Neuronal stem cell (in vitro differentiated cells): Measurements from ENCODE around the gene GBP5.

Source experiments
- DNase-seq: peaks from one replicate; pipeline ENCODE4 v3.0.0-alpha.2; 2013; ENCODE audit warnings: low spot score
- H2AFZ ChIP-seq: one replicate; pipeline ENCODE4 v1.6.1; 2013; ENCODE audit warnings: mild to moderate bottlenecking, low read length, inconsistent platforms
- H2AK5ac ChIP-seq: 2 replicates; pipeline ENCODE4 v1.6.1; 2013; ENCODE audit warnings: low read depth, mild to moderate bottlenecking, inconsistent platforms, low read length, moderate library complexity, mixed read lengths
- H2BK120ac ChIP-seq: 2 replicates; pipeline ENCODE4 v1.6.1; 2013; ENCODE audit warnings: low read depth, mild to moderate bottlenecking, inconsistent platforms, low read length, moderate library complexity, mixed read lengths
- H2BK12ac ChIP-seq: one replicate; pipeline ENCODE4 v1.6.1; 2013; ENCODE audit warnings: low read length, inconsistent platforms
- H2BK15ac ChIP-seq: 2 replicates; pipeline ENCODE4 v1.6.1; 2013; ENCODE audit warnings: mild to moderate bottlenecking, low read length, inconsistent platforms, mixed read lengths
- H2BK5ac ChIP-seq: one replicate; pipeline ENCODE4 v1.6.1; 2013; ENCODE audit warnings: inconsistent platforms, mild to moderate bottlenecking, low read length, moderate library complexity
- H3K14ac ChIP-seq: one replicate; pipeline ENCODE4 v1.6.1; 2013; ENCODE audit warnings: low read length, inconsistent platforms
- H3K18ac ChIP-seq: 2 replicates; pipeline ENCODE4 v1.6.1; 2013; ENCODE audit warnings: low read length, inconsistent platforms
- H3K23ac ChIP-seq: 2 replicates; pipeline ENCODE4 v1.6.1; 2013; ENCODE audit warnings: low read depth, mild to moderate bottlenecking, mixed read lengths, low read length, inconsistent platforms; ENCODE audit not compliant: poor library complexity
- H3K27ac ChIP-seq: replicated peaks from 3 replicates; pipeline ENCODE4 v1.5.1; 2013; ENCODE audit warnings: low read length, inconsistent platforms
- H3K27me3 ChIP-seq, 3 experiments: 2 replicates each; pipeline ENCODE4 v1.6.1; 2013; ENCODE audit warnings: low read length in 3 of 3, mild to moderate bottlenecking in 2 of 3, inconsistent platforms in 1 of 3, low read depth in 1 of 3, mixed read lengths in 1 of 3, moderate library complexity in 1 of 3; ENCODE audit not compliant: control insufficient read depth in 3 of 3, insufficient read depth in 3 of 3
- H3K36me3 ChIP-seq, 2 donors: replicated peaks in 1 of 2; 2 replicates each; pipeline ENCODE4 v1.6.1; 2013; ENCODE audit warnings: low read length in 2 of 2; ENCODE audit not compliant: control insufficient read depth in 2 of 2, insufficient read depth in 2 of 2
- H3K4ac ChIP-seq: 2 replicates; pipeline ENCODE4 v1.6.1; 2013; ENCODE audit warnings: inconsistent platforms, mild to moderate bottlenecking, low read length, moderate library complexity
- H3K4me1 ChIP-seq, 2 donors: 1 replicate in 1 of 2; 2 replicates in 1 of 2; pipeline ENCODE4 v1.6.1; 2013; ENCODE audit warnings: low read length in 2 of 2, low read depth in 1 of 2; ENCODE audit not compliant: control insufficient read depth in 2 of 2, insufficient read depth in 1 of 2
- H3K4me2 ChIP-seq: one replicate; pipeline ENCODE4 v1.6.1; 2013; ENCODE audit warnings: mild to moderate bottlenecking, low read length, inconsistent platforms; ENCODE audit not compliant: insufficient read depth, poor library complexity, severe bottlenecking
- H3K4me3 ChIP-seq, 2 donors: 2 replicates each; pipeline ENCODE4 v1.5.1; 2013; ENCODE audit warnings: low read length in 2 of 2, mild to moderate bottlenecking in 2 of 2, inconsistent platforms in 1 of 2, moderate library complexity in 1 of 2
- H3K79me1 ChIP-seq: one replicate; pipeline ENCODE4 v1.6.1; 2013; ENCODE audit warnings: low read depth, mild to moderate bottlenecking, inconsistent platforms, low read length, moderate library complexity
- H3K9ac ChIP-seq: one replicate; pipeline ENCODE4 v1.6.1; 2013; ENCODE audit warnings: mild to moderate bottlenecking, low read depth, low read length, inconsistent platforms; ENCODE audit not compliant: poor library complexity
- H3K9me3 ChIP-seq, 2 donors: replicated peaks in 1 of 2; 2 replicates each; pipeline versions ENCODE3 to v1.6.1; 2013; ENCODE audit warnings: low read length in 2 of 2, mild to moderate bottlenecking in 2 of 2, inconsistent platforms in 1 of 2, low read depth in 1 of 2, mixed read lengths in 1 of 2, moderate library complexity in 1 of 2; ENCODE audit not compliant: control insufficient read depth in 2 of 2, insufficient read depth in 1 of 2
- H4K8ac ChIP-seq: one replicate; pipeline ENCODE4 v1.6.1; 2013; ENCODE audit warnings: low read depth, mild to moderate bottlenecking, inconsistent platforms, low read length, moderate library complexity
- H4K91ac ChIP-seq: one replicate; pipeline ENCODE4 v1.6.1; 2013; ENCODE audit warnings: low read length, low read depth, mild to moderate bottlenecking, inconsistent platforms; ENCODE audit not compliant: poor library complexity
- WGBS, 2 donors: extraction: QIAGEN DNeasy Blood & Tissue Kit; methylation state at CpG; one replicate each; pipeline ENCODE4 v1.1.7; 2013; ENCODE audit warnings: missing lambda C conversion rate in 2 of 2, mixed read lengths in 1 of 2; ENCODE audit not compliant: insufficient read length in 2 of 2, insufficient replicate concordance in 1 of 2; ENCODE audit errors: extremely low coverage in 2 of 2; 5-methylcytosine and 5-hydroxymethylcytosine counted together

Gene GBP5

DNA sequence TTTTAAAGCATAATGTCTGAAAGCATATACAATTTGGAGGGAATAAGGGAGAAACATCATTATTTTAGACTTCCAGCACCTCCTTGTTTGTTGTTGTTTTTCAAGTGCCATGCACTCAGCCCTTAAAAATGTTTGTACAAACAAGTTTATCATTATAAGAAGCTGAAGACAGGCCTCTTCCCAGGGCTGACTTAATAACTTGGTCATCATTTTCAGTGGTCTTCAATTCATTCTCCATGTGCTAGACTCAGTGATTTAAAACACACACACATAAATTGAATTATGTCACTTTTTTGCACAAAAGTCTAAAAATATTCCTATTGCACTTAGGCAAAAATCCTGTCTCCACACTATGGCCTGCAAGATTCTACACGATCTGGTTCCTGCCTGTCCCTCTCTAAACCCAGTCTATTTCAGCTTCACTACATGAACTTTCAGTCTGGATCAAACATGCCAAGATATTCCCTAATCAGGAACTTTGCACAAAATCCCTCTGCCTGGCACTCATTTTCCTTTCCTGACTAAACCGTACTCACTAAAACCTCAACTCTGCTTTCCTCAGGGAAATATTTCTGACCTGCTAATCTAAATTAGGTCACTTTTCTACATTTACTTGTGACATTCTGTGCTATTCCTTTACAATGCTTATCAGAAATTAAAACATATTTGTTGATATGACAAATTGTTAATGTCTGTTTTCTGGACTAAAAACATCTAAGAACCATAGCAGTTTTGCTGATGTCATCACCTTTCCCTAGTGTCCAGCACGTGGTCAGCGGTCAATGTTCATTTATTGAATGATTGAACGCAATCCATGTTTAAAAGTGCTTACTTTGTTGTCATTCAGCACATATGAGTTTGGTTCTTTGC is 14.8 kb upstream of the GBP5 start:
- H4K8ac ChIP-seq: no peak overlapping the region
- no peak overlapping the region for H2AK5ac ChIP-seq
- no peaks in the 10 kb centered on the region for H3K36me3 ChIP-seq
- H2BK12ac ChIP-seq: no peak overlapping the region
- H4K91ac ChIP-seq: no peak overlapping the region
- no peak overlapping the region for H3K4ac ChIP-seq
- H3K9ac ChIP-seq: no peak overlapping the region
- no peak overlapping the region for H3K18ac ChIP-seq
- no peak overlapping the region for H3K23ac ChIP-seq
- H2AFZ ChIP-seq: no peak overlapping the region
- H2BK15ac ChIP-seq: no peak overlapping the region
- no peak for DNase-seq
- WGBS, 2 donors: no CpG with 5 or more reads among the region's 5 CpGs
- H3K9me3 ChIP-seq: no peaks in the 10 kb centered on the region
- H2BK120ac ChIP-seq: no peak overlapping the region
- no peak overlapping the region for H3K4me3 ChIP-seq
- H3K4me2 ChIP-seq: no peak overlapping the region
- H3K4me1 ChIP-seq: no peaks in the 10 kb centered on the region
- no peaks in the 10 kb centered on the region for H3K79me1 ChIP-seq
- no peak overlapping the region for H3K14ac ChIP-seq
- no peak overlapping the region for H2BK5ac ChIP-seq
- H3K27me3 ChIP-seq: no peaks in the 10 kb centered on the region
- H3K27ac ChIP-seq: no peak overlapping the region

DNA sequence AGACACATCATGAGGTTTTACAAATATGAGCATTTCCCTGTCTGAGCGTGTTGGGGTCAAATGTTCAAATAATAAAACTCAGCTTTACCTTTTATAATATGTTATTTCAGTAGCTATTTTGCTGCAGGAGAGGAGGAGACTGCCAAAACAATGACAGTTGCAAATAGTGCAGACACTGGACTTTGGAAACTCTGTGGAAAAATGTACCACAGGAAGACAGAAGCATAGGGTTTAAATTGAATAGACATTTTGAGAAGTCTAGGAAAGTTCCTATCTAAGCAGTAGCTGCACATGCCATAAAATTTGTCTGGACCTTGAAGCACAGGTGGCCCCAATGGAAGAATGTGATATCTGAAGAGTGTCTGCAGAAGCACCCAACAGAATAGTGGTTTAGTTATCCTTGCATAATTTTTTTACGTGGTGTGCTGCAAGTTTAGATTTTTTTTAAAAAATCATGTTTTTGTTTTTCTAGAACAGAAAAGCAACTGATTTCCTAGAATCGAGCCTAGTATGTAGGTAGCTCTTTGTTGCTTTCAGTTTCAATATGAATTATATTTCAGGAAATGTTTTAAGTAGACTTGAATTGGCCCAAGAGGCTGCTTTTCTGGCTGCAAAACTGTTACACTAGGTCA is 14.0 kb upstream of the GBP5 start:
- H2BK5ac ChIP-seq: no peak overlapping the region
- no peaks in the 10 kb centered on the region for H3K79me1 ChIP-seq
- H3K4ac ChIP-seq: no peak overlapping the region
- no peak overlapping the region for H2BK120ac ChIP-seq
- H2BK12ac ChIP-seq: no peak overlapping the region
- no peaks in the 10 kb centered on the region for H3K36me3 ChIP-seq
- no peaks in the 10 kb centered on the region for H3K9me3 ChIP-seq
- H2AFZ ChIP-seq: no peak overlapping the region
- WGBS, 2 donors: no CpG with 5 or more reads among the region's 3 CpGs
- no peak for DNase-seq
- no peak overlapping the region for H3K27ac ChIP-seq
- no peak overlapping the region for H3K23ac ChIP-seq
- H3K18ac ChIP-seq: no peak overlapping the region
- no peak overlapping the region for H4K8ac ChIP-seq
- no peak overlapping the region for H3K14ac ChIP-seq
- H3K27me3 ChIP-seq: no peaks in the 10 kb centered on the region
- H2AK5ac ChIP-seq: no peak overlapping the region
- no peak overlapping the region for H3K4me2 ChIP-seq
- H2BK15ac ChIP-seq: no peak overlapping the region
- H3K4me1 ChIP-seq: no peaks in the 10 kb centered on the region
- H3K9ac ChIP-seq: no peak overlapping the region
- H4K91ac ChIP-seq: no peak overlapping the region
- H3K4me3 ChIP-seq: no peak overlapping the region

- Histone ChIP-seq H2BK15ac (no peak overlapping the region), H3K79me1 (no peaks in the 10 kb centered on the region), H4K91ac (no peak overlapping the region), H2BK120ac (no peak overlapping the region), H3K9me3 (no peaks in the 10 kb centered on the region), H3K4me2 (no peak overlapping the region), H3K18ac (no peak overlapping the region), H2AFZ (no peak overlapping the region), H3K4me1 (no peaks in the 10 kb centered on the region), H2AK5ac (no peak overlapping the region), H3K9ac (no peak overlapping the region), H3K23ac (no peak overlapping the region), H3K4me3 (no peak overlapping the region), H3K4ac (no peak overlapping the region), H3K27ac (no peak overlapping the region), H3K14ac (no peak overlapping the region), H4K8ac (no peak overlapping the region), H3K27me3 (no peaks in the 10 kb centered on the region), H2BK5ac (no peak overlapping the region), H2BK12ac (no peak overlapping the region), H3K36me3 (no peaks in the 10 kb centered on the region)
- no peak for DNase-seq
- WGBS, 2 donors: no CpG with 5 or more reads among the region's 6 CpGs
Observed at GRCh38 chr1:89285745-89286380, 13.2 kb upstream of the GBP5 start.
